Measurements from ENCODE around the gene ITGA3. TPM values are rescaled to one million over a fixed set of nuclear protein-coding genes. Genes with fewer than 3 reads are reported as not detected.

ITGA3 gene
- total RNA-seq, 1 experiment from 2014 or later, result 1.4 TPM

DNA sequence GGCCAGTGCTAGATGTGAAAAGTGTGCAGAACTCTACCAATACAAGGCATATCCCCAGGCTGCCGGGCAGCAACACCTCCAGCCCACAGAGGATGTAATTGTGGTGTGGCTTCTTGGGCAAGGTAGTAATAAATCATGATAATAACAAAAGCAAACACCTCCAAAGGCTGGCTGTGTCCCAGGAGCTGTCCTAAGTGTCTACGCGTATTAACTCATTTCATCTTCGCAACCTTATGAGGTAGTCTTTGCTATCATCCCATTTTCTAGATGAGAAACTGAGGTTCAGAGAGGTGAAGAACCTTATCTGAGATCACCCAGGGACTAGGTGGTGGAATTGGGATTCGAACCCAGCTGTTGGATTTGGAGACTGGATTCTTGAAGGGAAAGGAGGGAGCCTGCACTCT, 44.6 kb downstream of the ITGA3 start:
- TF ChIP-seq CTCF (conservative IDR thresholded peaks at IDR 0.05; ENCODE audit: low read depth, low read length), result no peak
- TF ChIP-seq EZH2 (IDR thresholded peaks at IDR 0.05; ENCODE audit: borderline replicate concordance, low read depth, low read length, poor library complexity, severe bottlenecking), result no peak
- Histone ChIP-seq H3K27ac (ENCODE audit: low read depth, low read length, poor library complexity, severe bottlenecking) (no peak overlapping the region), H3K36me3 (ENCODE audit: insufficient read depth, low read length, poor library complexity, severe bottlenecking) (no peaks in the 10 kb centered on the region), H3K4me3 (ENCODE audit: low read depth, low read length, poor library complexity, severe bottlenecking) (no peak overlapping the region), H3K9me3 (ENCODE audit: low read depth, low read length, poor library complexity, severe bottlenecking) (no peaks in the 10 kb centered on the region), H3K4me1 (ENCODE audit: insufficient read depth, low read length, poor library complexity, severe bottlenecking) (peaks cover 5% of the 10 kb centered on the region), H3K27me3 (replicated peaks; ENCODE audit: insufficient read depth, low read depth, low read length, poor library complexity) (no peaks in the 10 kb centered on the region)
- ChIA-PET CTCF (no interaction called here), POLR2A (ENCODE audit: low non-redundant PET) (no interaction called here)
- BruUV-seq (replicated peaks), result no TSS peak
- no peak for DNase-seq (ENCODE audit: low spot score)
- intact Hi-C loops (cut with micrococcal nuclease; ENCODE audit: unreplicated experiment), result no loop called here

- BruUV-seq (replicated peaks), result no TSS peak
- Histone ChIP-seq H3K4me1 (ENCODE audit: insufficient read depth, low read length, poor library complexity, severe bottlenecking) (peaks cover 3% of the 10 kb centered on the region), H3K4me3 (ENCODE audit: low read depth, low read length, poor library complexity, severe bottlenecking) (no peak overlapping the region), H3K9me3 (ENCODE audit: low read depth, low read length, poor library complexity, severe bottlenecking) (no peaks in the 10 kb centered on the region), H3K27me3 (replicated peaks; ENCODE audit: insufficient read depth, low read depth, low read length, poor library complexity) (no peaks in the 10 kb centered on the region), H3K27ac (ENCODE audit: low read depth, low read length, poor library complexity, severe bottlenecking) (no peak overlapping the region), H3K36me3 (ENCODE audit: insufficient read depth, low read length, poor library complexity, severe bottlenecking) (no peaks in the 10 kb centered on the region)
- ChIA-PET POLR2A (ENCODE audit: low non-redundant PET) (no interaction called here), CTCF (interaction anchor here (0.6 to 0.7 kb wide), 2 partner anchors 166 to 243 kb away, joined by 3 to 7 read pairs; no protein-coding TSS in a partner anchor)
- intact Hi-C loops (cut with micrococcal nuclease; ENCODE audit: unreplicated experiment), result no loop called here
- no peak for DNase-seq (ENCODE audit: low spot score)
- no peak for TF ChIP-seq CTCF (conservative IDR thresholded peaks at IDR 0.05; ENCODE audit: low read depth, low read length)
- TF ChIP-seq EZH2 (IDR thresholded peaks at IDR 0.05; ENCODE audit: borderline replicate concordance, low read depth, low read length, poor library complexity, severe bottlenecking), result no peak
These were observed 45.0 kb downstream of the ITGA3 start for GRCh38 chr17:50100921-50101345.

- Histone ChIP-seq H3K9me3 (ENCODE audit: low read depth, low read length, poor library complexity, severe bottlenecking) (no peaks in the 10 kb centered on the region), H3K27ac (ENCODE audit: low read depth, low read length, poor library complexity, severe bottlenecking) (no peak overlapping the region), H3K27me3 (replicated peaks; ENCODE audit: insufficient read depth, low read depth, low read length, poor library complexity) (no peaks in the 10 kb centered on the region), H3K36me3 (ENCODE audit: insufficient read depth, low read length, poor library complexity, severe bottlenecking) (no peaks in the 10 kb centered on the region), H3K4me1 (ENCODE audit: insufficient read depth, low read length, poor library complexity, severe bottlenecking) (no peaks in the 10 kb centered on the region), H3K4me3 (ENCODE audit: low read depth, low read length, poor library complexity, severe bottlenecking) (no peak overlapping the region)
- ChIA-PET CTCF (interaction anchor here (0.6 to 0.7 kb wide), 2 partner anchors 165 to 244 kb away, joined by 3 to 7 read pairs; no protein-coding TSS in a partner anchor), POLR2A (ENCODE audit: low non-redundant PET) (no interaction called here)
- TF ChIP-seq CTCF (conservative IDR thresholded peaks at IDR 0.05; ENCODE audit: low read depth, low read length), result no peak
- no peak for TF ChIP-seq EZH2 (IDR thresholded peaks at IDR 0.05; ENCODE audit: borderline replicate concordance, low read depth, low read length, poor library complexity, severe bottlenecking)
- no peak for DNase-seq (ENCODE audit: low spot score)
- intact Hi-C loops (cut with micrococcal nuclease; ENCODE audit: unreplicated experiment), result no loop called here
- BruUV-seq (replicated peaks), result no TSS peak
These were observed 45.6 kb downstream of the ITGA3 start for GRCh38 chr17:50101346-50102163.

All from A673 (cell line).